Fibroblast of skin of scalp (primary cell): ENCODE measurements around the gene PODN.

Experiments
- DNase-seq: peaks from one replicate; pipeline ENCODE4 v3.0.0-alpha.2; 2013

Gene PODN

DNA sequence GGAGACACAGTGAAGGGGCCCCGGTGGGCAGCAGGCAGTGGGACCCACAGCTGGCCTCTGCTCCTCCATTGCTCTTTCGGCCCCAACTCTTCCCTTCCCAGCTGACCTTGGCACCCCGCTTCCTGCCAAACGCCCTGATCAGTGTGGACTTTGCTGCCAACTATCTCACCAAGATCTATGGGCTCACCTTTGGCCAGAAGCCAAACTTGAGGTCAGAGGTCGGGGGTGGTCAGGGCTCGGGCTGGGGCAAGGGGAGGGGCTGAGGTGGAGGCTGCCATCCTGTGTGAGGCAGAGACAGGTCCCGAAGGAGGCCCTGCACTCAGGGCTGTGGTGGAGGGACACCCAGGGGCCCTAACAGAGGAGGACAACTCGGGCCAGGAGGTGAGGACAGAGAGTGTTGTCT is 13.7 kb downstream of the PODN start:
- no peak for DNase-seq

DNA sequence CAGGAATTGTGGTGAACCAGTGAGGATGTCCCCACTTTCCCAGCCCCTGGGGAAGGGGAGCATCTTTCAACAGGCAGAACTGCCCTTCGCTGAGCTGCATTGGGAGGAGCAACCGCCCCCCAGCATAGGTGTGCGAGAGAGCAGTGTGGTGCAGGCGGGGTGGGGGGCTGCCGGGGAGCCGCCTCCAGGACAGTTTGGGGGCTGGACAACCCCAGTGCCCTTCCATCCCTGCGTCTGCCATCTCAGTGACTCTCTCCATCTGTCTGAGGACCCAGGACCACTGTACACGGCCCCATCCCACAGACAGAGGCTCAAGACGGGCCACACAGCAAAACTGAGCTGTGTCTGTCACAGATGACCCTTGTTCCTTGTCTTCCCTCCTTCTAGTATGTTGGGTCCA is 14.2 kb downstream of the PODN start:
- no peak for DNase-seq

DNA sequence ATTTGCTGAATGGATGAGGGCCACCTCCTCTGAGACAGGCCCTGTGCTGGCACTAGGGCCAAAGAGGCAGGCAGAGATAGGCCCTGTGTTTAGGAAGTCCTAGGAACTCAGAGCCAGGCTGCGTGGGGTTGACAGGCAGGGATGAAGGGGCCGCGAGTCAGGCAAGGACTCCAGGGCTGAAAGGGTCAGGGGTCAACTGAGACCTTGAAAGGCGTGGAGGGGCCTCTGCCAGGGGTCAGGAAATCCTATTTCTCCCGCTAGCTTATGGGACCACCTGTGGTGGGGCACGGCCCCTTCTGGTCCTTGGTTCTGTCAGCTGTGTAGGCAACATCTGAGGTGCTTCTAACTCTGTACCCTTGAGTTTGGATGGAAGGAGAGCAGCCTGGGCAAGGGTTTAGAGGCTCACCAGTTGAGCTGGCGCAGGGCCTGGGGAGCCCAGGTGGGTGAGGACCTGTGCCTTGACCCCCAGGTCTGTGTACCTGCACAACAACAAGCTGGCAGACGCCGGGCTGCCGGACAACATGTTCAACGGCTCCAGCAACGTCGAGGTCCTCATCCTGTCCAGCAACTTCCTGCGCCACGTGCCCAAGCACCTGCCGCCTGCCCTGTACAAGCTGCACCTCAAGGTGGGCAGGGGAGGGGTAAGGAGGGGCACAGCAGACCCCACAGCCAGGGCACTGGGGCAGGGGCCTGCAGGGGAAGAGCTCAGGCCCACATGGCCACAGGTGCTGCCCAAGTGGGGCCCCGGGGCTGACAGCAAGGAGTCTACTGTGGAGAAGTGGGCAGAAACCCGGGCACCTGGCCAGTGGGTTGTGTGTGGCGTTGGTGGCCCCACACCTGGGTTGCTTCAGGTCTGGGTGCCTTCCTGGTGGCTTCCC is 14.9 kb downstream of the PODN start:
- DNase-seq, result no peak

DNA sequence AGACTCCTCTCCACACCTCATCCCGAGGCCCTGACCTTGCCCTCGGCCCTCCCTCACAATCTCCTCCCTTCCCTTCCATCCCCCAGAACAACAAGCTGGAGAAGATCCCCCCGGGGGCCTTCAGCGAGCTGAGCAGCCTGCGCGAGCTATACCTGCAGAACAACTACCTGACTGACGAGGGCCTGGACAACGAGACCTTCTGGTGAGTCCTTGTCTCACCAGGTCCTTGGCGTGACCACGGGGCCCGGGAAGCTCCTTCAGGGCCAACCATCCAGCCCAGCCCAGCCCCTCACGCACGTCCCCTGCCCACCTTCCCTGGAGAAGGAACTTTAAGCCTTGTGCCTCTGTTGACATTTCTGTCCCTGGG is 15.6 kb downstream of the PODN start:
- no peak for DNase-seq

DNA sequence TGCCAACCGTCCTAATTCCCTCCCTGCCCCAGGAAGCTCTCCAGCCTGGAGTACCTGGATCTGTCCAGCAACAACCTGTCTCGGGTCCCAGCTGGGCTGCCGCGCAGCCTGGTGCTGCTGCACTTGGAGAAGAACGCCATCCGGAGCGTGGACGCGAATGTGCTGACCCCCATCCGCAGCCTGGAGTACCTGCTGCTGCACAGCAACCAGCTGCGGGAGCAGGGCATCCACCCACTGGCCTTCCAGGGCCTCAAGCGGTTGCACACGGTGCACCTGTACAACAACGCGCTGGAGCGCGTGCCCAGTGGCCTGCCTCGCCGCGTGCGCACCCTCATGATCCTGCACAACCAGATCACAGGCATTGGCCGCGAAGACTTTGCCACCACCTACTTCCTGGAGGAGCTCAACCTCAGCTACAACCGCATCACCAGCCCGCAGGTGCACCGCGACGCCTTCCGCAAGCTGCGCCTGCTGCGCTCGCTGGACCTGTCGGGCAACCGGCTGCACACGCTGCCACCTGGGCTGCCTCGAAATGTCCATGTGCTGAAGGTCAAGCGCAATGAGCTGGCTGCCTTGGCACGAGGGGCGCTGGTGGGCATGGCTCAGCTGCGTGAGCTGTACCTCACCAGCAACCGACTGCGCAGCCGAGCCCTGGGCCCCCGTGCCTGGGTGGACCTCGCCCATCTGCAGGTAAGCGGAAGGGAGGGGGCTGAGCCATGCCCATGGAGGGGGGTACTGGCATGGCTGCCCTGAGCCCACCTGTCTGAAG is 16.5 kb downstream of the PODN start:
- no peak for DNase-seq

DNA sequence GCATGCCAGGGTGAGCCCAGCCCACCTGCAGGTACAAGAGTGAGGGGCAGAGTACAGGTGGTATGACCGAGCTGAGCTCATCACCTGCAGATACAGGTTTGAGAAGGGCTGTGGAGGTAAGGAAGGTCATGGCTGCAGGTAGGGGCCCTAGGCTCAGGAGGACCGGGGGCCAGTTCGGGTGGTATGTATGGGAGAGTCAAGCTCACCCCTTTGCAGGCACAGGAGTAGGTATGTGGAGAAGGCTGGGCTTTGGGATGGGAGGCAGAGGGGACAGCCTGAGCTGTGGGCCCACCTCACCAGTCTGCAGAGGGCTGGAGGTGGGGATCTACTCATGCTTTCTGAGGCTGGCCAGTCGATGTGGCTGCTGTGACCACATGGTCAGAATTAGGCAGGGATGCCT is 17.2 kb downstream of the PODN start:
- DNase-seq, result no peak

DNA sequence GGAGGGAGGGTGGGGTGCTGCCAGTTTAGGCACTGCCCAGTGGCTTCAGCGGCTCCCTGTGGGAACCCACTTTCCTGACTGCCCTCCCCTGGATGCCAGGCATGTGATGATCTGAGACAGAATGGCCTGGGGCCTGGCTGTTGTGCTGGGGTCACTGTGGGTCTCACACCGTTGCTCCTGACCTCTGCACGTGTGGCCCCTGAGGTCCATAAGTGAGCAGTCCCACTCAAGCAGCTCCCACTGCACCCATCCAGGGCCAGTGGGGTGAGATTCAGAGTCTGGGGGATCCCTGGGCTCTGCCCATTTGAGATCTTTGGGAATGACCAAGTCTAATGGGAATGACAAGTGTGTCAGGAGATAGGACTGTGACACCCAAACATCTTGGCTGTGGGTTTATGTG is 18.0 kb downstream of the PODN start:
- no peak for DNase-seq

DNA sequence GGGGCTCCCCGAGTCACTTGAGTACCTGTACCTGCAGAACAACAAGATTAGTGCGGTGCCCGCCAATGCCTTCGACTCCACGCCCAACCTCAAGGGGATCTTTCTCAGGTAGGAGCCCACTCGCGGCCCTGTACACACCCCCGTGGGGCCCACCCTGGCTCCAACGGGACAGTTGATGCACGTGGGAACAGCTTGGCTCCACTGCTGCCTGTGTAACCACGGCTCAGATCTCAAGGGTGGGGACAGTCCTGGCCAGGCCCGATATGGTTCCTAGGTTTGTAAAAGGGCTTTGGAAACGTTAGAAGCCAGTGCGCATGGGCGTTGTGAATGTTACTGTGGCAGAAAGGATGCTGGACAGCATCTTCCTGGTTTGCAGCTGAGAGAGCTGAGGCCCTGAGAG is 18.8 kb downstream of the PODN start:
- no peak for DNase-seq

DNA sequence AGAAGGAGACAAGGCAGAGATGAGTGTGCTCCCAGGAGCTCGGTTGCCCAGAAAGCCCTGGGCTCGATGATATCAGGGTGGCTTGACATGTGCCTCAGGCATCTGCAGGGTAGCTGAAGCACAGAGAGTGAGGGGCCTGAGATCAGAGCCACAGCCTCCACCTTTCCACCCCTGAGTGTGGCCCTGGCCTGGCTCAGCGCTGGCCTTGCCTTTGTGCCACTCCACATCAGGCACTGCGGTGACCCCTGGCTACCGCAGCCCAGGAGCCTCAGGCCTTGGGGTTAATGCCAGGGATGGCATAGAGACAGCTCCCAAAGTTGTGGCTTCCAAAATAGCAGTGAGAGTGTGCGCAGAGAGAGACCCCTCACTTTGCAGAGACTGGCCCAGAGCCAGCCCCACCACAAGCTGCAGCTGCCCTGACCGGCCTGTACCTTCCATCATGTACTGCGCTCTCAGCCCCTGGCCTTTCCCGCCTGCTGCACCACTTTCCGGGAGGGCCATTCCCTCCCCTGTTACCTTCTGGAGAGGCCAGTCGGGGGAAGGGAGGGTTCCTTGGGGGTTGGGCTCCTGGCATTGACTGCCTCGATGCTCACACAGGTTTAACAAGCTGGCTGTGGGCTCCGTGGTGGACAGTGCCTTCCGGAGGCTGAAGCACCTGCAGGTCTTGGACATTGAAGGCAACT is 19.5 kb downstream of the PODN start:
- DNase-seq, result no peak

DNA sequence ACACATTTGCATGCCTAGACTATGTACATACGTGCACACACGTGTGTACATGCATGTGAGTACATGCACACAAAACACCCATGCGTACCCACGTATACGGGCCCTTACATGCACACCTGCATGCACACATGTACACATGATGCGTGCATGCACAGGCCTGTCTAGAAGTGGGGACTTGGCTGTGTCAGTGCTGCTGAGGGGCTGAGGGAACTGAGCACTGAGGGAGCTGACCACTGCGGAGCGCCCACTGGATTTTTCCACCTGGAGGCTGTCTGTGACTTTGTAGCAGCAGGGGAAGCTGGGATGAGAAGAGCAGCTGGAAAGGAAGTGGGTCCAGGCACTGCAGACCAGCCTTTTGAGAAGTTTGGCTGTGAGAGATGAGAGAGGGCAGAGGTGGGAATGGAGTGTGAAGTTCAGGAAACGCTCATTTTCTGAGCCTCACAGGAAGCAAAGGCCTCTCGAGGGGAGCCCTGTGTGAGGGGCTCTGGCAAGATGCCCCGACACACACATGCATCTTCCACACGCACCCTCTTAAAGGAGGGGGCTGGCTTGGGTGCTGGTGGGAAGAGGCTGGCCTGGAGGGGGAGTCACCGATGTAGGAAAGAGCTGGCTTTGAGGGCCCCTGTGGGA is 20.9 kb downstream of the PODN start:
- DNase-seq, result no peak

DNA sequence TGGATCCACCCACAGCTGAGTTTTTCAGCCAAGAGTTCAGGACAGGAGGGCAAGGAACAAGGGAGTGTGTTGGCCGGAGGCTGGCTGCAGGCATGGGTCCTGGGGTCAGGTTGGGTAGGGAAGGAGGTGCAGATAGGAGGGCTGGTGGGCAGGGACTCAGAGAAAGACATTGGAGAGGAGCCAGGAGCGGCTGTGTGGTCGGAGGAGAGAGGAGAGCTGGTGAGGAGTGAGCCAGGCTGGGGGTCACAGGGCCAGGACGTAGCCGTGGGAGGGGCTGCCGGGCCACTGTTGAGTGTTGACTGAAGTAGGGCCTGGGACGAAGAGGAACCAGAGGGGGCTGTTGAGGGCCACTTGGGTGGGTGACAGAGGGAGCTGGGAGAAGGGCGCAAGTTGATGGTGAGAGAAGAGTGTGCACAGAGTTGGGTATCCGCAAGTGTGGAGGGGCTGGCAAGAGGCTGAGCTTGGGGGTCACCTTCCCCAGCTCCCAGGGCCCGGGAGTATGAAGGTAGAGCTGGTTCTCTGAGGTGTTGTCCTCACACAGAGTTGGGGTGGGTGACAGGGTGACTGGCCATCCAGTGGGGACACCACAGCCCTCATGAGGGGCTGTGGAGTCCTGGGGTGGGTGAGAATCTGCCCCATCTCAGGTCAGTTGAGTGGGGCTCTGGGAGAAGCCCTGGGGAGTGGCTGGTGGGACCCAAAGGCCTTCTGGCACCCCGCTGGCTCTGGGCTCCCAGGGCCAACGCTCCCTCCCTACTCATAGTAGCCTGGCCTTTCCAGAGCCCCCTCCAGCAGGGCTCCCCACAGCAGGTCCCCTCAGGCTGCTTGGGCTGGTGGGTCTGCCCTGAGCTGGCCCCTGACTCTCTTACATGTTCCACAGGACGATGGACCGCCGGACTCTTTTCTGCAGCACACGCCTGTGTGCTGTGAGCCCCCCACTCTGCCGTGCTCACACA is 21.9 kb downstream of the PODN start:
- no peak for DNase-seq

DNA sequence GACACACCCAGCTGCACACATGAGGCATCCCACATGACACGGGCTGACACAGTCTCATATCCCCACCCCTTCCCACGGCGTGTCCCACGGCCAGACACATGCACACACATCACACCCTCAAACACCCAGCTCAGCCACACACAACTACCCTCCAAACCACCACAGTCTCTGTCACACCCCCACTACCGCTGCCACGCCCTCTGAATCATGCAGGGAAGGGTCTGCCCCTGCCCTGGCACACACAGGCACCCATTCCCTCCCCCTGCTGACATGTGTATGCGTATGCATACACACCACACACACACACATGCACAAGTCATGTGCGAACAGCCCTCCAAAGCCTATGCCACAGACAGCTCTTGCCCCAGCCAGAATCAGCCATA is 22.6 kb downstream of the PODN start:
- no peak for DNase-seq

DNA sequence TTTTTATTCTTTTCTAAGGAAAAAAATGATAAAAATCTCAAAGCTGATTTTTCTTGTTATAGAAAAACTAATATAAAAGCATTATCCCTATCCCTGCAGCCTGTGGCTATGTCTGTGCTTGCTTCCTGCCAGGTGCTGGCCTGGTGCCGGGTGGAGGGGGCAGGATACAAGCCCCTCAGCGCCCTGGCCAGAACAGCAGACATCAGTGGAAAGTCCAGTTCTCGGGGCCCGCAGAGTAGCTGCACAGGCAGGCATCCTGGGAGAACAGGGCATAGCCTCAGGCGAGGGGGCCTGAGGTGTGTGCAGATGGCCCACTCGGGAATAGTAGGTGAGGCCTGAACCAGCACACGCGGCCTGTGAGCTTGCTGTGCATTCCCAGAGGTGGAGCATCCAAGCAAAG is 23.4 kb downstream of the PODN start:
- no peak for DNase-seq

DNA sequence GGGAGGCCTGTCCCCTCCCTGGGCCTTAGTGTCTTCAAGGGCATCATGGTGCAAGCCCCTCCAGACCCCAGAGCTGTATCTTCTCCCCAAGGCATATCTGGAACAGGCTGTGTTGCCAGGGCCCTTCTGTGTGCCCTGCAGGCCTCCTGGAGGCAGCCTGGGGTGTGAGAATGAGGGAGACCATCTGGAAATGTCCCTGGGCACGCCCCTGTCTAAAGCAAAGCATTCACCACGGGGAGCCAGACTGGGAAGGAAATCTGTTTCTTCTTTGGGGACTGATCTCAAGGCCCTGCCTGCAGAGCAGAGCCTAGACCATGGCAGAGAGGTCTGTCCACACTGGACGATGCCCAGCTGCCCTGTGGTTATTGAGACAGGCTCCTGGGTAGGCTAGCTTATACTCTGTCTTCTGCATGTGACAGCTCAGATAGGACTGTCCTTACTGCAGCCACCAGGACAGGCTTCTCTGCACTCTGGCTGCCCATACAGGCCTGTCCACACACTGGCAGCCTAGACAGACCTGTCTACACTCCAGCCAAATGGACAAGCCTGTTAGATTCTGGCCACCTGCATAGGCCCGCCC is 24.6 kb downstream of the PODN start:
- DNase-seq, result peak; percentile 32

DNA sequence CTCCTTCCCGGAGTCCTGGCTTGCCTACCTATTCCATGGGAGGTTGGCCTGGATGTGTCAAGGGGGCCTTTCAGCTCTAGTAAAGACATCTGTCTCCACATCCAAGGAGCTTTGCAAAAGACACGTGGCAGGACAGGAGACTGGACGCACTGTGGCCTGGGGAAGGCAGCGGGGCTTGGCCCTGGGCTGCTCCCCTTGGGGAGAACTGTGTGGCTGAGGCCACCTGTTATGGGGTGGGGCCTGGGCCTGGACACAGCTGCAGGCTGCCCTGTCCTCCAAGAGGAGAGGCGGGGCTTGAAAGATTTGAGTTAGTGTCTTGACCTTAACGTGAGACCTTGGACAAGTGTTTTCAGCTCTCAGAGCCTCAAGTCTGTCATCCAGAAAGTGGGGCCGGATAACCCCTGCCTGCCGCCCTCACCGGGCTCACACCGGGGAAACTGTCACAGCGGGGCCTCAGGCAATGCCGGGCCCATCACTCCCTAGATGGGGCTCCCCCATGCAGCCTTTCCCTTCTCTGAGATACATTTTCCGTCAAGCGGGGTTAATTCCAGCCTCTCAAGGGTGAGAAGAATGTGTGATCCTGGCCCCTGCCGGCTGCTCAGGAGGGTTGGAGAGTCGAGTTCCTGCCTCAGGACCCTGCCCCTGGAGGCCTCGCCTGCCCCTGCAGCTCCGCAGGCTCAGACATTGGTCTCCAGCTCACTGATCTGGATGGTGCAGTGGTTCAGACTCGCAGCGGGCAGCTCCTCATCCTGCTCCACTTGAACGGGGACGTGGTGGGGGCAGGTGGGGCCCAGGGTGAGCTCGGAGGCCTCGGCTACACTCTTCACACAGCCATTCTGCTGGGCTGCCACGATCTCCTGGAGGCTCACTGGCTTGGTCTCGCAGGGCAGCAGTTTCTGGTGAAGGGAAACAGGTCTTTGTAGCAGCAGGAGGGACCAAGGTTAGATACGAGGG is 25.6 kb downstream of the PODN start:
- no peak for DNase-seq

DNA sequence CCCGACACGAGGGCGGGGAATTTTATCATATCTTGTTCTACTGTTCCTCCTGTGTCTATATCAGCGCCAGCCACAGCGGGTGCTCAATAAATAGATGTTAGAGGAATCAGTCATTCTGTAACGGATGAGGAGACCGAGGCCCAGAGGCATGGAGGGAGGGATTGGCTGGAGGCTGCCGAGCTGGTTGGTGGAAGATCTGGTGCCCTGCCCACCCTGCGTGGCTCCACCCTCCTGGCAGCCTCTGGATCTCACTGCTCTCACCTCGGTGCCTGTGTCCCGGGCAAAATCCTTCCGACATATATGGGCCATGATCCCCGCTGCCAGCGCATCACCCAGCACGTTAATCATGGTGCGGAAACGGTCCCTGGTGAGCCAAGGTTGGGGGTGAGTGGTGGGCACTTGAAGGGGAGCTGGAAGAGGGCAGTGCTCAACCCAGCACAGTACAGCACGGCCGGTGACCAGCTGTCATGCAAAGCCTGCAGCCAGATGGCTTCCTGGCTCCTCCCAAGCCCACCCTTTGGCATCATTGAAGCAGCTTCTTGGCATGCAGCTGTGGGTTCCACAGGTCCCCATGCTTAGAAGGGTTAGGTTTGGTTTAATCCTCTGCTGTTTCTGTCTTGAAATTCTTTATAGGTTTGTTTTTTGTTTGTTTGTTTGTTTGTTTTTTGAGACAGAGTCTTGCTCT is 26.7 kb downstream of the PODN start:
- no peak for DNase-seq

DNA sequence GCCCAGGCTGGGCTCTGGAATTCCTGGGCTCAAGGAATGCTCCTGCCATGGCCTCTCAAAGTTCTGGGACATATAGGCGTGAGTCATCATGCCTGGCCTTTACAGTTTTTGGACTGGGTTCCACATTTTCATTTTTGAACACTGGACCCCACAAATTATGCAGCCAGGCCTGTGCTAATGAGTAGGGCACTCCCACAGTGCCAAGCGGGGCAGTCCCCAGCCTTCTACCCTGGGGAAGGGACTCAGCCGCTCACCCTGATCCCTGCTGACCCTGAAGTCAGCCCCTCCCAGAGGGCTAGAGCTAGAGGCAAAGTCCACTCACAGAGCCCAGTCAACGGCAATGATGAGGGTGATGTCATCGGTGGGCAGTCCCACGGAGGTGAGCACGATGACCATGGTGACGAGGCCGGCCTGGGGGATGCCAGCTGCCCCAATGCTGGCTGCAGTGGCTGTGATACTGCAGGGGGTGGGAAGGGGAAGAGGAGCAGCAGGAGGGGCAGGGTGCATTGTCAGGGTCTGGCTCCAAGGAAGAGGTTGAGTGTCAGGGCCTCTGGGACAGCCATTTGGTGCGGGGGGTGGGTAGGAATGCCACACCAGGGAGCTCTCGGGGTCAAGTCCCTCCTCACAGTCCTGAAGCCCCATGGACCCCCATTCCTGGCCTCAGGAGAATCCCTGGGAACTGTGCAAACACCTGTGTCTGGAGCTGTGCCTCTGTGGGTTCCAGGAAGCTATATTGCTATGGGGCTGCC is 27.6 kb downstream of the PODN start:
- DNase-seq, result peak; percentile 46

DNA sequence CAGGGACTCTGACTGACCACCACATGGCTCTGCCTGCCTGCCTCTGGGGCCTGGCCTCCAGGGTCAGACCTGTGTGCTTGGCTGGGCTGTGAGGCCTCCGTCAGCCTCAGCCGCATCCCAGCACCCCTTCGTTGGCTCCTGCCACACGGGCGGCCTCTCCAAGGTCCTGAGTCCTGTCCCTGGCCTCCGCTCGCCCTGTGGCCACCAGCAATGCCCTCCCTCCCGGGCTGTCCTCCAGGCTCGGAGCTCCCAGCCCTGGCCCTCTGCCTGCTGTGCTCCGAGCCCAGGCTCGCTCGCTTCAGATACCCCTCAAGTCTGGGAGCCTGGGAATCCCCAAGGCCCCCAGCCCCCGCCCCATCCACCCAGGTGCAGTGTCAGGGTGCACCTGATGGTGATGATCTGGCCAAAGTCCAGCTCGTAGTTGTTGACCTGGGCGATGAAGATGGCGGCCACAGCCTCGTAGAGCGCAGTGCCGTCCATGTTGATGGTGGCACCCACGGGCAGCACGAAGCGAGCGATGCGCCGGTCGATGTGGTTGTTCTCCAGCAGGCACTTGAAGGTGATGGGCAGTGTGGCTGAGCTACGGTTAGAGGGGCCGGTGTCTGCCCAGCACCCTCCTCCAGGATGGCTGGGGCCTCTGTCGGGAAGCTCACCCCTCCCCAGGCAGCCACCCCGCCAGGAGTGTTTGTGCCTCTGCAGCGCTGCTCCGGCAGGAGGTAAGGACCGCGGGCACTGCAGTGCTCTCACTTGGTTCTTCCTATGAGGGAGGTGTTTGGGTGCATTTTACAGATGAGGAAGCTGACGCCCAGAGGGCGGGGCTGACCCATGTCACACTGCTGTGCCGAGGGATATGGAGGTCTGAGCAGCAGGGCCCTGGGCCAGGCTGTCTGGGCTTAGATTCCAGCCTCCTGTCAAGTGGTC is 28.5 kb downstream of the PODN start:
- no peak for DNase-seq
